Astrocyte (in vitro differentiated cells and primary cell): ENCODE measurements around the gene BTN2A1.

ENCODE experiments used
- EZH2 ChIP-seq: IDR thresholded peaks from 2 replicates; pipeline ENCODE4 v1.6.1; 2012; ENCODE audit warnings: mild to moderate bottlenecking, low read length, inconsistent platforms; ENCODE audit not compliant: insufficient read depth
- TF ChIP-seq, protein P1 (sequence below): IDR thresholded peaks from 2 replicates; pipeline ENCODE4 v1.5.1; 2011; ENCODE audit warnings: low read depth, mild to moderate bottlenecking, inconsistent platforms, low read length, moderate library complexity; ENCODE audit not compliant: insufficient read depth

DNA sequence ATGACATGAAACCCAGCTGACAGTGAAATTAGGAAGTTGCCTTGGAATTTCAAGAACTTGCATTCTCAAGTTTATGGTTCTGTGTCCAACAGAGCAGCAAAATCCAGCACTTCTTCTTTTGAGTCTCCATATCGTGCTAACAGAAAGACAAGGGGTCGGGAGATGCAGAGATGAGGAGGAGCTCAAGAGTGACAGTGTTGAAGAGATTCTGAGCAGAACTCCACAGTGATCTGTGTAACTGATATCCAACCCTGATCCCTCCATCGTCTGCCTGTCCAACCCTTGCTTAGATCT is 21.2 kb downstream of the BTN2A1 start:
- TF ChIP-seq, protein P1, sequence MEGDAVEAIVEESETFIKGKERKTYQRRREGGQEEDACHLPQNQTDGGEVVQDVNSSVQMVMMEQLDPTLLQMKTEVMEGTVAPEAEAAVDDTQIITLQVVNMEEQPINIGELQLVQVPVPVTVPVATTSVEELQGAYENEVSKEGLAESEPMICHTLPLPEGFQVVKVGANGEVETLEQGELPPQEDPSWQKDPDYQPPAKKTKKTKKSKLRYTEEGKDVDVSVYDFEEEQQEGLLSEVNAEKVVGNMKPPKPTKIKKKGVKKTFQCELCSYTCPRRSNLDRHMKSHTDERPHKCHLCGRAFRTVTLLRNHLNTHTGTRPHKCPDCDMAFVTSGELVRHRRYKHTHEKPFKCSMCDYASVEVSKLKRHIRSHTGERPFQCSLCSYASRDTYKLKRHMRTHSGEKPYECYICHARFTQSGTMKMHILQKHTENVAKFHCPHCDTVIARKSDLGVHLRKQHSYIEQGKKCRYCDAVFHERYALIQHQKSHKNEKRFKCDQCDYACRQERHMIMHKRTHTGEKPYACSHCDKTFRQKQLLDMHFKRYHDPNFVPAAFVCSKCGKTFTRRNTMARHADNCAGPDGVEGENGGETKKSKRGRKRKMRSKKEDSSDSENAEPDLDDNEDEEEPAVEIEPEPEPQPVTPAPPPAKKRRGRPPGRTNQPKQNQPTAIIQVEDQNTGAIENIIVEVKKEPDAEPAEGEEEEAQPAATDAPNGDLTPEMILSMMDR: no peak
- no peak for TF ChIP-seq EZH2
